CD4-positive, alpha-beta T cell (primary cell): ENCODE results near the gene TANGO2. TPM values are rescaled to one million over a fixed set of nuclear protein-coding genes. Genes with fewer than 3 reads are reported as not detected.

ENCODE experiments used
- ATAC-seq: fragments of 200-7000 bp; cut with Tn5 transposase; one replicate; pipeline ENCODE4 v1.10.0; 2022; ENCODE audit warnings: mild to moderate bottlenecking; ENCODE audit not compliant: poor library complexity
- CTCF ChIA-PET: fragments of 350-600 bp; sonication (Branson Sonifier 250); formaldehyde crosslinking; loops from one replicate; lab custom pipeline; 2021; ENCODE audit warnings: antibody characterized with exemption, inconsistent platforms; lab: Charles Lee
- POLR2A ChIA-PET: fragments of 350-600 bp; sonication (Branson Sonifier 250); formaldehyde crosslinking; loops from one replicate; lab custom pipeline; 2021; ENCODE audit warnings: antibody characterized with exemption, inconsistent platforms; lab: Charles Lee
- DNase-seq, 14 experiments: peaks; one replicate each; pipeline ENCODE4 v3.0.0-alpha.2; 2013 to 2020; ENCODE audit warnings: mixed read lengths in 2 of 14
- H3K27ac ChIP-seq, 2 donors: one replicate each; pipeline versions ENCODE4 v1.5.1 to v1.7.0; 2013; ENCODE audit warnings: low read length in 2 of 2, low read depth in 1 of 2, mild to moderate bottlenecking in 1 of 2
- H3K27me3 ChIP-seq, 2 experiments: 1 replicate in 1 of 2; 2 replicates in 1 of 2; pipeline versions ENCODE4 v1.6.1 to v1.7.0; 2013; ENCODE audit warnings: low read length in 2 of 2, control low read depth in 1 of 2, mild to moderate bottlenecking in 1 of 2, moderate library complexity in 1 of 2; ENCODE audit not compliant: insufficient read depth in 2 of 2, control insufficient read depth in 1 of 2
- H3K36me3 ChIP-seq: one replicate; pipeline ENCODE4 v1.6.1; 2013; ENCODE audit warnings: low read length, control low read depth; ENCODE audit not compliant: insufficient read depth
- H3K4me1 ChIP-seq: one replicate; pipeline ENCODE4 v1.6.1; 2013; ENCODE audit warnings: low read length, control low read depth; ENCODE audit not compliant: insufficient read depth
- H3K4me3 ChIP-seq: one replicate; pipeline ENCODE4 v1.5.1; 2013; ENCODE audit warnings: mild to moderate bottlenecking, low read length, moderate library complexity
- H3K9me3 ChIP-seq, 2 experiments: 1 replicate in 1 of 2; 2 replicates in 1 of 2; pipeline versions ENCODE4 v1.6.1 to v1.7.0; 2013; ENCODE audit warnings: low read length in 2 of 2, mild to moderate bottlenecking in 2 of 2, control low read depth in 1 of 2, moderate library complexity in 1 of 2; ENCODE audit not compliant: control insufficient read depth in 1 of 2, insufficient read depth in 1 of 2
- H3K27ac Mint-ChIP-seq: one replicate; pipeline ENCODE4 v1.8.0; 2020; ENCODE audit warnings: mixed read lengths
- H3K27me3 Mint-ChIP-seq: one replicate; pipeline ENCODE4 v1.8.0; 2021; ENCODE audit warnings: mixed read lengths
- H3K36me3 Mint-ChIP-seq: one replicate; pipeline ENCODE4 v1.8.0; 2021; ENCODE audit warnings: low read depth, mixed read lengths
- H3K4me1 Mint-ChIP-seq: one replicate; pipeline ENCODE4 v1.8.0; 2021; ENCODE audit warnings: low read depth, mixed read lengths
- H3K4me3 Mint-ChIP-seq: one replicate; pipeline ENCODE4 v1.8.0; 2020; ENCODE audit warnings: mild to moderate bottlenecking, mixed read lengths
- H3K9me3 Mint-ChIP-seq: one replicate; pipeline ENCODE4 v1.8.0; 2020; ENCODE audit warnings: mixed read lengths
- intact Hi-C, 2 experiments: fragments of 100-400 bp; cut with DNase I in 1 of 2; cut with micrococcal nuclease in 1 of 2; formaldehyde crosslinking; loops; one replicate each; pipeline versions ENCODE4 v1.15.1 to v1.9.0; 2023 to 2025; cut with DNase I, micrococcal nuclease
- total RNA-seq, 174 experiments: library from RNA in 2 of 174; stranded (reverse) in 2 of 174; gene quantifications; one replicate each; pipeline ENCODE4 v1.2.3 and lab custom pipeline; 2021 to 2026
- TF ChIP-seq, protein P1 (sequence below): fragments of 200-600 bp; IDR thresholded peaks from one replicate; pipeline ENCODE4 v1.8.0; 2022; ENCODE audit warnings: antibody characterized with exemption, mild to moderate bottlenecking

The TANGO2 gene
- total RNA-seq, 2 experiments from 2014 or later = 10.3 to 10.5 TPM

DNA sequence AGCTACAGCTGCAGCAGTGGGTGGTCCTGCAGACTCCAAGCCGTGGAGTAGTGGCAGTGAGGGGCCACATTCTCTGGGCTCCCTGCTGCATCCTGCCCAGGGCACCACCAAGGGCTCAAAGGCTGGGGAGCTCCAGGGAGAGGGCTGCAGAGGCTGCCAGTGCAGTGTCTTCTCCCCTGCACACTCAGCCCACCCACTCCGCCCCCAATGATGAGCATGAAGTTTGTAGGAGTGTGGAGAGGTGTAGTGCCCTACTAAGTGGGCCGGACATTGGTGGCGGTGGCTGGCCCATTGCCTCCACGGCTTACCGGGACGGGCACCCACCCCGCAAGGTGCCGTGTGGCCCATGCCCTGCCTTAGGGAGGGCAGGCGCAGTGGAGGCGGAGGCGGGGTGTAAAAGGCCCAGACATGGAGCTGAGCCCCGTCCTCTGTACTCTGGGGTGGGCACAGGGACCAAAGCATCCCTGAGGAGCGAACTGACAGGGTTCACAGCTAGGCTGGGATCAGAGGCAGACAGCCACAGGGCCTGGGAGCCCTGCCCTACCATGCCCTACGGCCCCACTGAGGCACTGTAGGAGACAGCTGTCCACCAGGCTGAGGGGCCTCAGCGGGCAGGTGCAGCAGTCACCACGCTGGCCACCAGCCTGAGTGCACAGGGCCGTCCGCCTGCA lies 23.2 kb upstream of the TANGO2 start:
- TF ChIP-seq, protein P1, sequence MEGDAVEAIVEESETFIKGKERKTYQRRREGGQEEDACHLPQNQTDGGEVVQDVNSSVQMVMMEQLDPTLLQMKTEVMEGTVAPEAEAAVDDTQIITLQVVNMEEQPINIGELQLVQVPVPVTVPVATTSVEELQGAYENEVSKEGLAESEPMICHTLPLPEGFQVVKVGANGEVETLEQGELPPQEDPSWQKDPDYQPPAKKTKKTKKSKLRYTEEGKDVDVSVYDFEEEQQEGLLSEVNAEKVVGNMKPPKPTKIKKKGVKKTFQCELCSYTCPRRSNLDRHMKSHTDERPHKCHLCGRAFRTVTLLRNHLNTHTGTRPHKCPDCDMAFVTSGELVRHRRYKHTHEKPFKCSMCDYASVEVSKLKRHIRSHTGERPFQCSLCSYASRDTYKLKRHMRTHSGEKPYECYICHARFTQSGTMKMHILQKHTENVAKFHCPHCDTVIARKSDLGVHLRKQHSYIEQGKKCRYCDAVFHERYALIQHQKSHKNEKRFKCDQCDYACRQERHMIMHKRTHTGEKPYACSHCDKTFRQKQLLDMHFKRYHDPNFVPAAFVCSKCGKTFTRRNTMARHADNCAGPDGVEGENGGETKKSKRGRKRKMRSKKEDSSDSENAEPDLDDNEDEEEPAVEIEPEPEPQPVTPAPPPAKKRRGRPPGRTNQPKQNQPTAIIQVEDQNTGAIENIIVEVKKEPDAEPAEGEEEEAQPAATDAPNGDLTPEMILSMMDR = no peak
- no peaks in the 10 kb centered on the region for H3K27me3 ChIP-seq
- DNase-seq (no peak), ATAC-seq (no peak)
- no peak overlapping the region for H3K27ac ChIP-seq
- no peaks in the 10 kb centered on the region for H3K27me3 Mint-ChIP-seq
- no peaks in the 10 kb centered on the region for H3K36me3 Mint-ChIP-seq
- H3K9me3 Mint-ChIP-seq = no peaks in the 10 kb centered on the region
- no peak overlapping the region for H3K4me3 Mint-ChIP-seq
- no peaks in the 10 kb centered on the region for H3K36me3 ChIP-seq
- no peak overlapping the region for H3K4me3 ChIP-seq
- H3K4me1 ChIP-seq = no peaks in the 10 kb centered on the region
- intact Hi-C loops = no loop called here
- ChIA-PET POLR2A (no interaction called here), CTCF (interaction anchor here (0.6 kb wide), 1 partner anchor 70 kb away, joined by 3 read pairs; no protein-coding TSS in a partner anchor)
- peaks cover 0 to 5% of the 10 kb centered on the region in 2 experiments for H3K9me3 ChIP-seq
- no peak overlapping the region for H3K27ac Mint-ChIP-seq
- no peaks in the 10 kb centered on the region for H3K4me1 Mint-ChIP-seq

DNA sequence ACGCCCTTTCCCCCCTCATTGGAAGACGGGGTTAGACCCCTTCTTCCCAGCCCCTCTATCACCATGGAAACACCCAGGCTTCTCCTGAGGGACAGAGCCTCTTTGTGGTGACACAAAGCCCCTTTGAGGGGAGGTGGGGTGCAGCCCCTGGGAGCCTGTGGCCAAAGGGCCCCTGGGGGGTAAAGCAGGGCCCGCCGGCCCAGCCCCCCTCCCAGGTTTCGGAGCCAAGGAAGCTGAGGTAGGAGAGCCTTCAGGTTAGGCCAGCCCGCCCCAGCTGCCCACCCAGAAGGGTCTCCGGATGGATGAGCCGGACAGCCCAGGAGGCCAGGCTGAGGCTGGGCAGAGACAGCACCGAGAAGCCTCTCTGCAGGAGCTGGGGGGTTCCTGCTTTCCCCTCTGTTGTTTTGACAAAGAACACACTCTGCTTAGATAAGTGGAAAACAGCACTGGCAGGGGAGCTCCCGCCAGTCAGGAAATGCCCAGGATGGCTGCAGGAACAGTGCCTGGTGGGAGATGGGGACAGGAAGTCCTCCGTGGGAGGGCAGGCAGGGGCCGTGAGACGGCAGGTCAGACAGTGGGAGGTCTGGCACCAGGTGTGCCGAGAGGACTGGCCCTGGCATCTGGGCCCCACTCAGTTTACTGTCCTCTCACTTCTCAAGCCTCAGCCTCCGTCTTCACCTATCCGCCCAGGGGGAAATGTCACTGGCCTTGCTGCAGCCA lies 22.5 kb upstream of the TANGO2 start:
- no peak for DNase-seq

DNA sequence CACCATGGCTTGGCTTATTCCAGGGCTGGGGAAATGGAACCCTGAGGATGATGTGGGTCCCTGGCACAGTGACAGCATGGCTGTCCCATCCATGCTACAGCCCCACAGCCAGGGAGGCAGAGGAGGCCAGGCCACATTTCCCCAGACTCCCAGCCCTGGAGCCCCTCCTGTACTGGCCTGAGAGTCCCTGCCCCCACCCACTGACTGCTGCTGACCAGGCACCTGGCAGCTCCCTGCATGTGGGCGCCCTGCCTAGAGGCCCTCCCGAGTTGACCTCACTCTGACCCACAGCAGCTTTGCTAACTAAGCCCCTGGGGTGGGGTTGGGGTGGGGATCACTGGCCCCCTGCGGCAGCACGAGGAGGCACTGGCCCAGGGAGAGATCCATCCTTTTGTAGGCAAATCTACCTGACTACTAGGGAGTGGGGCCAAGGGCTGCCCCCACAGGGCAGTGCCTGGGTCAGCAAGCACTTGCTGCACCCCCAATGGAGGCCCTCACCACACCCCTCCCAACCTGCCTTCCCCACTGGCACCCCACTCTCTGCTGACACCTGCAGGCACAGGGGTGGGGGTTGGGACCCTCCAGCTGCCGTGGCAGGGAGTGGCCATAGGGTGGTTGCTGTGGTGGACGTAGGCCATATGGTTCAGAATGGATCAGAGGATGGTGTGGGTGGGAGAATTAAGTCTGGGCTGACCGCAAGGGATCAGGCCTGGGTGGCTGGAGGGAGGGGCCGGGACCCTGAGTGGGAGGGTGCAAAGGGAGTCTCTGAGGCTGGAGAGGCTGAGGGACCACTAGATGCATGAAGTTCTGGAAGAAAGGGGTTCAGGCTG lies 21.7 kb upstream of the TANGO2 start:
- peaks cover 10% of the 10 kb centered on the region for H3K9me3 Mint-ChIP-seq
- ChIA-PET POLR2A (no interaction called here), CTCF (no interaction called here)
- DNase-seq = no peak
- no peaks in the 10 kb centered on the region for H3K27me3 ChIP-seq
- intact Hi-C loops = no loop called here
- no peaks in the 10 kb centered on the region for H3K36me3 ChIP-seq
- H3K4me3 Mint-ChIP-seq = no peak overlapping the region
- H3K4me3 ChIP-seq = no peak overlapping the region
- H3K4me1 Mint-ChIP-seq = no peaks in the 10 kb centered on the region
- TF ChIP-seq, protein P1 = no peak
- H3K27ac ChIP-seq = no peak overlapping the region
- no peaks in the 10 kb centered on the region for H3K27me3 Mint-ChIP-seq
- no peak overlapping the region for H3K27ac Mint-ChIP-seq
- peaks cover 5 to 9% of the 10 kb centered on the region in 2 experiments for H3K9me3 ChIP-seq
- ATAC-seq = no peak
- H3K36me3 Mint-ChIP-seq = no peaks in the 10 kb centered on the region
- no peaks in the 10 kb centered on the region for H3K4me1 ChIP-seq

More for the DNA sequence above, 22.5 kb upstream of the TANGO2 start:
- TF ChIP-seq, protein P1 = no peak
- peaks cover 5 to 6% of the 10 kb centered on the region in 2 experiments for H3K9me3 ChIP-seq
- Mint-ChIP-seq H3K9me3 (peaks cover 5% of the 10 kb centered on the region), H3K27ac (no peak overlapping the region), H3K36me3 (no peaks in the 10 kb centered on the region), H3K4me1 (no peaks in the 10 kb centered on the region), H3K4me3 (no peak overlapping the region), H3K27me3 (no peaks in the 10 kb centered on the region)
- no peaks in the 10 kb centered on the region for H3K4me1 ChIP-seq
- ChIA-PET POLR2A (no interaction called here), CTCF (interaction anchor here (0.6 kb wide), 1 partner anchor 70 kb away, joined by 3 read pairs; no protein-coding TSS in a partner anchor)
- H3K4me3 ChIP-seq = no peak overlapping the region
- H3K36me3 ChIP-seq = no peaks in the 10 kb centered on the region
- no peaks in the 10 kb centered on the region for H3K27me3 ChIP-seq
- H3K27ac ChIP-seq = no peak overlapping the region
- no peak for ATAC-seq
- intact Hi-C loops = no loop called here
